Heart left ventricle (tissue), 13 donors: Measurements from ENCODE around the gene VPS4B.

Experiments used
- POLR2A ChIP-seq, 2 donors: fragments of 450-650 bp; IDR thresholded peaks; one replicate each; pipeline ENCODE4 v1.6.1; 2017; ENCODE audit warnings: antibody characterized with exemption in 2 of 2, mild to moderate bottlenecking in 2 of 2, moderate library complexity in 2 of 2
- TF ChIP-seq, protein P1 (sequence below), 12 donors: fragments of 200-600 bp; sonication (generic) in 4 of 12; IDR thresholded peaks; one replicate each; pipeline versions ENCODE4 v1.5.0 to v1.8.0; 2018 to 2022; ENCODE audit warnings: antibody characterized with exemption in 12 of 12, mild to moderate bottlenecking in 5 of 12
- donor health status: ischemic (EF 13 %, LVEDD 7.1; RV severe dilation, severe dysfunction).
- donor health status: DM: no; HTN: yes; CAD: no.
- donor health status: DM: no; HTN: no; CAD: no.
- donor health status: ischemic (EF 25% LVEDD 6.9; RV normal size, moderate dysfunction).
- donor health status: ischemic (EF 25% LVEDD 5.7; RV mildly dilated, moderate dysfunction).
- donor health status: ischemic (EF 35%, LVEDD 5.7; RV mildly dilated, moderate dysfunction).
- donor health status: nonischemic (EF 11% LVEDD 7.7; RV severe dilation, severe dysfunction).
- donor health status: DM: yes; HTN: yes; CAD: no.
- donor health status: PGD.
- donor health status: ischemic (EF 29% LVEDD 5.4; RV normal size, mild dysfunction).
- donor health status: nonischemic (EF 23%, LVEDD 6.1; RV moderate dilation, normal function).

DNA sequence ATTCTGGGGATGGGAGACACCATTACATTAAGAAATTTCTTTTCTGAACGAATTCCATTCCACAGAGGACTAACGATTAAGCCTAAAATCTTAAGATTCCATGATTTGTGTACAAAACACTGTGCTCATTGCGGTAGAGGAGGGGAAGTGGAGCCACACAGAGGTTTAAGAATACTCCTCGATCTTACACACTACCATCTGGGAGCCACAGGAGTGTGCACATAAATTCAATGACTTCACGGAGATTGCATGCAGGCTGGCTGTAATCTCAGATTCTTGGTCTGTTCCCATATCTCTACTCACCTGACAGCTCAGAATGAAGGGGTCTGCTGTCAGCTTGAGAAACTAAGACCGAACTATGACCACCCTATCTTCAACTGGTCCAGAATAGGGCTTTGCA is 762 bp downstream of the VPS4B start:
- TF ChIP-seq, protein P1, sequence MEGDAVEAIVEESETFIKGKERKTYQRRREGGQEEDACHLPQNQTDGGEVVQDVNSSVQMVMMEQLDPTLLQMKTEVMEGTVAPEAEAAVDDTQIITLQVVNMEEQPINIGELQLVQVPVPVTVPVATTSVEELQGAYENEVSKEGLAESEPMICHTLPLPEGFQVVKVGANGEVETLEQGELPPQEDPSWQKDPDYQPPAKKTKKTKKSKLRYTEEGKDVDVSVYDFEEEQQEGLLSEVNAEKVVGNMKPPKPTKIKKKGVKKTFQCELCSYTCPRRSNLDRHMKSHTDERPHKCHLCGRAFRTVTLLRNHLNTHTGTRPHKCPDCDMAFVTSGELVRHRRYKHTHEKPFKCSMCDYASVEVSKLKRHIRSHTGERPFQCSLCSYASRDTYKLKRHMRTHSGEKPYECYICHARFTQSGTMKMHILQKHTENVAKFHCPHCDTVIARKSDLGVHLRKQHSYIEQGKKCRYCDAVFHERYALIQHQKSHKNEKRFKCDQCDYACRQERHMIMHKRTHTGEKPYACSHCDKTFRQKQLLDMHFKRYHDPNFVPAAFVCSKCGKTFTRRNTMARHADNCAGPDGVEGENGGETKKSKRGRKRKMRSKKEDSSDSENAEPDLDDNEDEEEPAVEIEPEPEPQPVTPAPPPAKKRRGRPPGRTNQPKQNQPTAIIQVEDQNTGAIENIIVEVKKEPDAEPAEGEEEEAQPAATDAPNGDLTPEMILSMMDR (IDR thresholded peaks at IDR 0.05) = no peak
- no peak for TF ChIP-seq POLR2A (IDR thresholded peaks at IDR 0.05)
